IMR-90 (cell line): ENCODE results near the gene OSTF1. TPM values are rescaled to one million over a fixed set of nuclear protein-coding genes. Genes with fewer than 3 reads are reported as not detected.

ENCODE experiments used
- ATAC-seq: fragments of 200-7000 bp; cut with Tn5 transposase; 2 replicates; pipeline ENCODE4 v1.9.1; 2020; ENCODE audit warnings: low read depth, mild to moderate bottlenecking, moderate library complexity
- BruUV-seq: library from RNA; stranded (reverse); fragments of 400-500 nt; replicated peaks from 2 replicates; lab custom pipeline; 2021; lab: Mats Ljungman, UMichigan
- CTCF ChIA-PET: fragments of 300-600 bp; formaldehyde crosslinking; extraction: SDS; loops from one replicate; lab custom pipeline; 2021; ENCODE audit warnings: antibody characterized with exemption; lab: Yijun Ruan, JAX
- POLR2A ChIA-PET: fragments of 300-600 bp; sonication (Branson Sonifier 250); formaldehyde crosslinking; loops from one replicate; lab custom pipeline; 2022; ENCODE audit warnings: antibody characterized with exemption; ENCODE audit not compliant: unreplicated experiment; lab: Charles Lee
- DNase-seq: peaks from one replicate; pipeline ENCODE4 v3.0.0; 2013
- H2AFZ ChIP-seq: replicated peaks from 2 replicates; pipeline ENCODE3; 2013; ENCODE audit warnings: low read length, mild to moderate bottlenecking; ENCODE audit not compliant: poor library complexity
- H2AK5ac ChIP-seq: 2 replicates; pipeline ENCODE4 v1.6.1; 2013; ENCODE audit warnings: low read depth, low read length, inconsistent platforms
- H2AK9ac ChIP-seq: replicated peaks from 2 replicates; pipeline ENCODE3; 2013; ENCODE audit warnings: mild to moderate bottlenecking, low read depth, low read length, moderate library complexity; ENCODE audit not compliant: poor library complexity
- H2BK120ac ChIP-seq: 2 replicates; pipeline ENCODE4 v1.6.1; 2013; ENCODE audit warnings: low read depth, low read length, inconsistent platforms
- H2BK15ac ChIP-seq: 3 replicates; pipeline ENCODE4 v1.6.1; 2013; ENCODE audit warnings: low read depth, low read length, inconsistent platforms
- H2BK20ac ChIP-seq: 2 replicates; pipeline ENCODE4 v1.6.1; 2013; ENCODE audit warnings: low read depth, mild to moderate bottlenecking, inconsistent platforms, low read length, moderate library complexity
- H2BK5ac ChIP-seq: 2 replicates; pipeline ENCODE4 v1.6.1; 2013; ENCODE audit warnings: mild to moderate bottlenecking, low read depth, low read length, inconsistent platforms; ENCODE audit not compliant: poor library complexity, severe bottlenecking
- H3K14ac ChIP-seq: replicated peaks from 2 replicates; pipeline ENCODE4 v1.6.1; 2013; ENCODE audit warnings: low read depth, low read length, inconsistent platforms
- H3K18ac ChIP-seq: 2 replicates; pipeline ENCODE4 v1.6.1; 2013; ENCODE audit warnings: low read depth, low read length, control low read depth
- H3K23ac ChIP-seq: 2 replicates; pipeline ENCODE4 v1.6.1; 2013; ENCODE audit warnings: low read depth, low read length, inconsistent platforms
- H3K27ac ChIP-seq: 2 replicates; pipeline ENCODE4 v1.5.1; 2013; ENCODE audit warnings: mild to moderate bottlenecking, control low read depth, low read length; ENCODE audit not compliant: insufficient read depth
- H3K27me3 ChIP-seq: 2 replicates; pipeline ENCODE4 v1.6.1; 2013; ENCODE audit warnings: low read length; ENCODE audit not compliant: control insufficient read depth, insufficient read depth
- H3K36me3 ChIP-seq: 2 replicates; pipeline ENCODE4 v1.6.1; 2013; ENCODE audit warnings: low read length, mixed read lengths; ENCODE audit not compliant: control insufficient read depth, insufficient read depth
- H3K4ac ChIP-seq: 2 replicates; pipeline ENCODE4 v1.6.1; 2013; ENCODE audit warnings: low read depth, low read length, inconsistent platforms
- H3K4me1 ChIP-seq: 2 replicates; pipeline ENCODE4 v1.6.1; 2013; ENCODE audit warnings: low read length, mixed read lengths; ENCODE audit not compliant: control insufficient read depth, insufficient read depth
- H3K4me2 ChIP-seq: 2 replicates; pipeline ENCODE4 v1.6.1; 2013; ENCODE audit warnings: low read depth, mild to moderate bottlenecking, control low read depth, low read length, moderate library complexity
- H3K4me3 ChIP-seq: 2 replicates; pipeline ENCODE4 v1.5.1; 2013; ENCODE audit warnings: low read depth, mild to moderate bottlenecking, control low read depth, low read length, moderate library complexity; ENCODE audit not compliant: insufficient read depth
- H3K56ac ChIP-seq: 2 replicates; pipeline ENCODE4 v1.6.1; 2013; ENCODE audit warnings: low read length, inconsistent platforms; ENCODE audit not compliant: insufficient read depth; ENCODE audit errors: extremely low read depth
- H3K79me1 ChIP-seq, 2 experiments: 2 replicates each; pipeline ENCODE4 v1.6.1; 2013; ENCODE audit warnings: low read length in 2 of 2, inconsistent platforms in 1 of 2, low read depth in 1 of 2
- H3K9ac ChIP-seq: 2 replicates; pipeline ENCODE4 v1.6.1; 2013; ENCODE audit warnings: low read depth, low read length, control low read depth
- H3K9me1 ChIP-seq: 2 replicates; pipeline ENCODE4 v1.6.1; 2013; ENCODE audit warnings: low read length, inconsistent platforms; ENCODE audit not compliant: insufficient read depth
- H3K9me3 ChIP-seq: 2 replicates; pipeline ENCODE4 v1.6.1; 2013; ENCODE audit warnings: low read length; ENCODE audit not compliant: control insufficient read depth, insufficient read depth
- H4K20me1 ChIP-seq: 2 replicates; pipeline ENCODE4 v1.6.1; 2013; ENCODE audit warnings: low read length, inconsistent platforms; ENCODE audit not compliant: insufficient read depth
- H4K5ac ChIP-seq: 2 replicates; pipeline ENCODE4 v1.6.1; 2013; ENCODE audit warnings: mild to moderate bottlenecking, low read depth, low read length, control low read depth
- H4K8ac ChIP-seq, 2 experiments: 2 replicates each; pipeline ENCODE4 v1.6.1; 2013; ENCODE audit warnings: low read depth in 2 of 2, low read length in 2 of 2, control low read depth in 1 of 2, inconsistent platforms in 1 of 2
- H4K91ac ChIP-seq: 2 replicates; pipeline ENCODE4 v1.6.1; 2013; ENCODE audit warnings: low read depth, low read length, inconsistent platforms; ENCODE audit not compliant: insufficient read depth
- CHD1 ChIP-seq: IDR thresholded peaks from 2 replicates; pipeline ENCODE4 v1.6.1; 2012; ENCODE audit warnings: low read depth, low read length, improper control_type of control experiment
- MAFK ChIP-seq: IDR thresholded peaks from 2 replicates; pipeline ENCODE4 v1.6.1; 2012; ENCODE audit warnings: low read depth, low read length, improper control_type of control experiment
- MXI1 ChIP-seq: IDR thresholded peaks from 2 replicates; pipeline ENCODE4 v1.6.1; 2012; ENCODE audit warnings: low read depth, mild to moderate bottlenecking, low read length, moderate library complexity, borderline replicate concordance
- POLR2A ChIP-seq: IDR thresholded peaks from 2 replicates; pipeline ENCODE4 v1.6.1; 2012; ENCODE audit warnings: mild to moderate bottlenecking, low read depth, low read length
- RAD21 ChIP-seq: IDR thresholded peaks from 2 replicates; pipeline ENCODE4 v1.6.1; 2012; ENCODE audit warnings: low read length, improper control_type of control experiment
- RCOR1 ChIP-seq: IDR thresholded peaks from 2 replicates; pipeline ENCODE4 v1.6.1; 2012; ENCODE audit warnings: mild to moderate bottlenecking, low read length, improper control_type of control experiment; ENCODE audit not compliant: insufficient replicate concordance
- USF2 ChIP-seq: fragments of 150-350 bp; IDR thresholded peaks from 2 replicates; pipeline ENCODE4 v1.6.1; 2017; ENCODE audit warnings: mild to moderate bottlenecking, antibody characterized with exemption, low read length, low read depth
- WGBS, 2 experiments: methylation state at CpG; one replicate each; pipeline versions ENCODE4 v1.1.5 to v1.1.7; 2013; ENCODE audit warnings: missing lambda C conversion rate in 2 of 2; ENCODE audit not compliant: insufficient read length in 1 of 2; ENCODE audit errors: extremely low coverage in 2 of 2; 5-methylcytosine and 5-hydroxymethylcytosine counted together
- dilution Hi-C: fragments of 300-500 bp; cut with HindIII; formaldehyde crosslinking; loops from one replicate; pipeline ENCODE4 v1.14.3; 2018; ENCODE audit warnings: low sequenced_read_pairs; ENCODE audit not compliant: unreplicated experiment
- in situ Hi-C: fragments of 300-500 bp; cut with MboI; formaldehyde crosslinking; loops from 3 replicates; pipeline ENCODE4 v1.14.3; 2019; ENCODE audit warnings: low sequenced_read_pairs, inconsistent platforms, mixed read lengths
- intact Hi-C: fragments of 100-400 bp; cut with micrococcal nuclease; formaldehyde crosslinking; loops from 2 replicates; pipeline ENCODE4 v1.10.0; 2022
- polyA plus RNA-seq, 3 experiments: library from polyadenylated mRNA; depleted of rRNA; stranded (reverse); fragments of >200 nt; gene quantifications; 2 replicates each; pipeline ENCODE4 v1.2.3, GENCODE V29; 2012; ENCODE audit warnings: low replicate concordance in 1 of 3
- total RNA-seq: library from RNA; depleted of rRNA; stranded (reverse); fragments of >200 nt; gene quantifications from 2 replicates; pipeline ENCODE4 v1.2.3, GENCODE V29; 2012
- TF ChIP-seq, protein P1 (sequence below): fragments of 150-350 bp; IDR thresholded peaks from 2 replicates; pipeline ENCODE4 v1.6.1; 2016; ENCODE audit warnings: low read depth, mild to moderate bottlenecking, low read length, moderate library complexity, borderline replicate concordance

The OSTF1 gene
- total and polyA plus RNA-seq, 2 of the 4 experiments (the other 2 are of a cell fraction), result 17.1 to 41.6 TPM

- Histone ChIP-seq H2AFZ (no peak overlapping the region), H2AK5ac (no peak overlapping the region), H4K20me1 (no peaks in the 10 kb centered on the region), H2BK15ac (no peak overlapping the region), H3K4me2 (no peak overlapping the region), H3K27ac (no peak overlapping the region), H3K9me3 (no peaks in the 10 kb centered on the region), H2AK9ac (no peak overlapping the region), H3K9ac (no peak overlapping the region), H2BK120ac (no peak overlapping the region), H3K23ac (no peak overlapping the region), H3K18ac (no peak overlapping the region), H4K91ac (no peak overlapping the region), H3K56ac (no peak overlapping the region), H3K4me3 (no peak overlapping the region), H2BK5ac (no peak overlapping the region), H3K36me3 (no peaks in the 10 kb centered on the region), H3K9me1 (peaks cover 2% of the 10 kb centered on the region; the same call in 1 of the 2 replicates), H2BK20ac (no peak overlapping the region), H3K14ac (no peak overlapping the region), H3K27me3 (no peaks in the 10 kb centered on the region), H4K5ac (no peak overlapping the region), H3K4ac (no peak overlapping the region), H3K79me1 (peaks cover 9 to 21% of the 10 kb centered on the region in 2 experiments; a peak in 2 of 4 replicates), H4K8ac (no peak overlapping the region), H3K4me1 (0 out of 2 replicates have a peak, but pooled peaks cover 2% of the 10 kb centered on the region)
- no peak for DNase-seq
- dilution Hi-C loops (no loop called here), in situ Hi-C loops (no loop called here), intact Hi-C loops (loop anchor here (5.0 kb wide), 1 partner anchor 152 kb away; no protein-coding TSS in a partner anchor)
- no peak for TF ChIP-seq MAFK
- no peak for TF ChIP-seq USF2
- TF ChIP-seq RAD21, result no peak
- TF ChIP-seq, protein P1, sequence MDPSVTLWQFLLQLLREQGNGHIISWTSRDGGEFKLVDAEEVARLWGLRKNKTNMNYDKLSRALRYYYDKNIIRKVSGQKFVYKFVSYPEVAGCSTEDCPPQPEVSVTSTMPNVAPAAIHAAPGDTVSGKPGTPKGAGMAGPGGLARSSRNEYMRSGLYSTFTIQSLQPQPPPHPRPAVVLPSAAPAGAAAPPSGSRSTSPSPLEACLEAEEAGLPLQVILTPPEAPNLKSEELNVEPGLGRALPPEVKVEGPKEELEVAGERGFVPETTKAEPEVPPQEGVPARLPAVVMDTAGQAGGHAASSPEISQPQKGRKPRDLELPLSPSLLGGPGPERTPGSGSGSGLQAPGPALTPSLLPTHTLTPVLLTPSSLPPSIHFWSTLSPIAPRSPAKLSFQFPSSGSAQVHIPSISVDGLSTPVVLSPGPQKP, result no peak
- no peak for TF ChIP-seq MXI1
- TF ChIP-seq RCOR1, result no peak
- no peak for TF ChIP-seq CHD1
- no peak for TF ChIP-seq POLR2A
- no peak for ATAC-seq
- no CpG with 5 or more reads among the region's 1 CpG for WGBS, 2 experiments
- ChIA-PET CTCF (interaction anchor here (1.6 kb wide), 1 partner anchor 21 kb away, joined by 4 read pairs; no protein-coding TSS in a partner anchor), POLR2A (no interaction called here)
- no TSS peak for BruUV-seq
Measured at GRCh38 chr9:75085640-75086039, 2.7 kb upstream of the OSTF1 start.
